AG10803 (cell line): ENCODE data around the gene PDE3A.

ENCODE experiments used
- DNase-seq: peaks from one replicate; pipeline ENCODE4 v3.0.0; 2010; ENCODE audit warnings: low read depth
- H3K4me3 ChIP-seq: 2 replicates; pipeline ENCODE4 v1.5.1; 2011; ENCODE audit warnings: mild to moderate bottlenecking, low read length, control low read depth
- TF ChIP-seq, protein P1 (sequence below): conservative IDR thresholded peaks from 2 replicates; pipeline ENCODE4 v1.5.1; 2011; ENCODE audit warnings: mild to moderate bottlenecking, low read length, control low read depth, inconsistent platforms

The PDE3A gene

DNA sequence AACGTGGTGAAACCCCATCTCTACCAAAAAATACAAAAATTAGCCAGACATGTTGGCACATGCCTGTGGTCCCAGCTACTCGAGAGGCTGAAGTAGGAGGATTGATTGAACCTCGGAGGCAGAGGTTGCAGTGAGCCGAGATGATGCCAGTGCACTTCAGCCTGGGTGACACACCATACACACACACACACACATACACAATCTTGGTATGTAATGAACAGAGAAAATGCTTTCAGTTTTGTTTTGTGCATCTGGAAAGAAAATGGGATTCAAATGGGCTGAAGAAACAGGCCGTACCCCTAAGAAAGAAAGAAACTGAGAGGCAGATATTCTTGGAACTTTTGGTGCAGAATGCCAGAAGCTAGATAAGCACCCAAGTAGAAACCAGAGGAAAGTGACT lies 107.2 kb downstream of the PDE3A start:
- no peak overlapping the region for H3K4me3 ChIP-seq
- no peak for DNase-seq
- TF ChIP-seq, protein P1, sequence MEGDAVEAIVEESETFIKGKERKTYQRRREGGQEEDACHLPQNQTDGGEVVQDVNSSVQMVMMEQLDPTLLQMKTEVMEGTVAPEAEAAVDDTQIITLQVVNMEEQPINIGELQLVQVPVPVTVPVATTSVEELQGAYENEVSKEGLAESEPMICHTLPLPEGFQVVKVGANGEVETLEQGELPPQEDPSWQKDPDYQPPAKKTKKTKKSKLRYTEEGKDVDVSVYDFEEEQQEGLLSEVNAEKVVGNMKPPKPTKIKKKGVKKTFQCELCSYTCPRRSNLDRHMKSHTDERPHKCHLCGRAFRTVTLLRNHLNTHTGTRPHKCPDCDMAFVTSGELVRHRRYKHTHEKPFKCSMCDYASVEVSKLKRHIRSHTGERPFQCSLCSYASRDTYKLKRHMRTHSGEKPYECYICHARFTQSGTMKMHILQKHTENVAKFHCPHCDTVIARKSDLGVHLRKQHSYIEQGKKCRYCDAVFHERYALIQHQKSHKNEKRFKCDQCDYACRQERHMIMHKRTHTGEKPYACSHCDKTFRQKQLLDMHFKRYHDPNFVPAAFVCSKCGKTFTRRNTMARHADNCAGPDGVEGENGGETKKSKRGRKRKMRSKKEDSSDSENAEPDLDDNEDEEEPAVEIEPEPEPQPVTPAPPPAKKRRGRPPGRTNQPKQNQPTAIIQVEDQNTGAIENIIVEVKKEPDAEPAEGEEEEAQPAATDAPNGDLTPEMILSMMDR, result no peak

DNA sequence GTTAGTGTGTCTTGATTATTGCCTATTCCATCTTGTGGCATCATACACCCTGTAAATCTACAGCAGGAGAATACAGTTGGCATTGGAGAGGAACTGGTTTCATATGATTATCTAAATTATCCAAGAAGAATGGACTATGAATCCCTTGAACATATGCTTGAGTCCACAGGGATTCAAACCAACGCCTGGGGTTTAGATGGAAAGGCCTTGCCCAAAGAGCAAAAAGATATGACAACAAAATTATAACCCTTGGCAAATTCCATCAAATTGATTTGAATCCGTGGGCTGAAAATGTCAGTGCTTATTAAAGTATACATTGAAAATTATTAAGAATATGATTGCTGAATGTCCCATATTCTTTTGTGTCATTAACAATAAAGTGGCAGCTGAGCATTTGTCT lies 108.2 kb downstream of the PDE3A start:
- H3K4me3 ChIP-seq, result no peak overlapping the region
- DNase-seq, result no peak
- TF ChIP-seq, protein P1, result no peak

GRCh38 chr12:20477255-20477654 lies 108.9 kb downstream of the PDE3A start:
- H3K4me3 ChIP-seq, result no peak overlapping the region
- TF ChIP-seq, protein P1, result no peak
- DNase-seq, result no peak

GRCh38 chr12:20477672-20478071 lies 109.3 kb downstream of the PDE3A start:
- TF ChIP-seq, protein P1, result no peak
- no peak for DNase-seq
- H3K4me3 ChIP-seq, result no peak overlapping the region

DNA sequence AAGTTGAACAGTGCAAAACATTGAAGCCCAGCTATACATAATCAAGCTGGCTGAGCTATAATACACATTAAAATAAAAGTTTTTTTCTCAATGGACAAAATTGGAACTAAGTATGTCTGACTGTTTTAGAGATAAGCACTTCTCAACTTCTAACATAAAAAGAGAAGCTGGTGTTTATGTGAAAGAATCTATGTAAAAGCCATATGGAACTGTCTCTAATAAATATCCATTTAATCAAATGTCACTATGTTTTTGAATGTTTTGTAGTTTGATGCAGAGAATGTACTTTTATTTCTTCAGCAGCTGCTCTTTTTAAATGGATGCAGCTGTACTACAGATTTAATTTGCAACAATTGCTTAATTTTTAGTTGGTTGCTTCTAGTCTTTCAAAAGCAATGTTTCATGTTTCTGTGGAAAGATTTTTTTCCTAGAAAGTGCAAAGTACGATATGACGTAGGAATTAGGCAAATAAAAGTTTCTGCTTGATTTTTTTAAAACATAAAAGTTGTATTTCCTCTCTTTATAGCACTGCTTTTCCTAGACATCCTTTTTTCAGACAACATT lies 114.2 kb downstream of the PDE3A start:
- no peak for DNase-seq
- TF ChIP-seq, protein P1, result no peak
- H3K4me3 ChIP-seq, result no peak overlapping the region

- no peak for DNase-seq
- H3K4me3 ChIP-seq, result no peak overlapping the region
- TF ChIP-seq, protein P1, result no peak
Observed at GRCh38 chr12:20483776-20484175, 115.4 kb downstream of the PDE3A start.

DNA sequence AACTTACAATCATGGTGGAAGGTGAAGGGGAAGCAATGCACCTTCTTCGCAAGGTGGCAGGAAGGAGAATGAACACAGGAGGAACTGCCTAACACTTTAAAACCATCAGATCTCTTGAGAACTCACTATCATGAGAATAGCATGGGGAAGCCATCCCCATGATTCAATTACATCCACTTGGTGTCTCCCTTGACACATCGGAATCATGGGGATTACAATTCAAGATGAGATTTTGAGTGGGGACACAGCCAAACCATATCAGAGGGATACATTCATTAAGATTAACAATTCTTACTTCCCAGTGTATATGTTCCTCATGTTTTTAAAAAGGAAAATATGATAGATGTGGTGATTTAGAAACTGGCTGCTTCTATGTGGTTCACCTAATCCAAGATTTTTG lies 117.9 kb downstream of the PDE3A start:
- H3K4me3 ChIP-seq, result no peak overlapping the region
- TF ChIP-seq, protein P1, result peak; percentile 43
- peak; percentile 34 for DNase-seq
